GM12874 (cell line): Measurements from ENCODE around the gene ZNF521.

Experiments used
- CTCF ChIP-seq: IDR thresholded peaks from 2 replicates; pipeline ENCODE4 v1.5.1; 2011; ENCODE audit warnings: low read depth, mild to moderate bottlenecking, control low read depth, low read length, moderate library complexity; ENCODE audit not compliant: insufficient read depth

ZNF521 gene

GRCh38 chr18:25019931-25020330 is 332.0 kb downstream of the ZNF521 start:
- TF ChIP-seq CTCF = no peak

GRCh38 chr18:25019086-25019860 is 332.7 kb downstream of the ZNF521 start:
- TF ChIP-seq CTCF = no peak

GRCh38 chr18:25016666-25017065 is 335.3 kb downstream of the ZNF521 start:
- no peak for TF ChIP-seq CTCF

- no peak for TF ChIP-seq CTCF
Measured at GRCh38 chr18:25016181-25016580, 335.8 kb downstream of the ZNF521 start.
